ENCODE data around the gene DGCR6L. TPM values are rescaled to one million over a fixed set of nuclear protein-coding genes. Genes with fewer than 3 reads are reported as not detected.

DGCR6L gene
- total and polyA plus RNA-seq, 3 experiments from 2014 or later: 46.8 to 150 (median 48.4) TPM

- Histone ChIP-seq H3K27me3 (ENCODE audit: insufficient read depth, low read length, poor library complexity, severe bottlenecking) (no peaks in the 10 kb centered on the region), H3K9me3 (ENCODE audit: low read length) (no peaks in the 10 kb centered on the region), H3K27ac (ENCODE audit: low read depth, low read length) (no peak overlapping the region), H3K4me1 (ENCODE audit: insufficient read depth, low read length) (peaks cover 6% of the 10 kb centered on the region), H3K4me3 (ENCODE audit: low read length) (no peak overlapping the region), H3K36me3 (ENCODE audit: insufficient read depth, low read length) (no peaks in the 10 kb centered on the region)
- POLR2A ChIA-PET: no interaction called here
- no peak for DNase-seq
- Mint-ChIP-seq H3K4me3 (no peak overlapping the region), H3K27ac (no peak overlapping the region), H3K36me3 (no peaks in the 10 kb centered on the region), H3K4me1 (peaks cover 0 to 9% (median 2%) of the 10 kb centered on the region in 3 donors), H3K9me3 (no peaks in the 10 kb centered on the region), H3K27me3 (peaks cover 1 to 4% of the 10 kb centered on the region in 2 donors)
- CTCF ChIA-PET: interaction anchor here (1.3 kb wide), 1 partner anchor 14 kb away, joined by 3 read pairs; no protein-coding TSS in a partner anchor
These were observed 17.2 kb downstream of the DGCR6L start for GRCh38 chr22:20302438-20303228.

DNA sequence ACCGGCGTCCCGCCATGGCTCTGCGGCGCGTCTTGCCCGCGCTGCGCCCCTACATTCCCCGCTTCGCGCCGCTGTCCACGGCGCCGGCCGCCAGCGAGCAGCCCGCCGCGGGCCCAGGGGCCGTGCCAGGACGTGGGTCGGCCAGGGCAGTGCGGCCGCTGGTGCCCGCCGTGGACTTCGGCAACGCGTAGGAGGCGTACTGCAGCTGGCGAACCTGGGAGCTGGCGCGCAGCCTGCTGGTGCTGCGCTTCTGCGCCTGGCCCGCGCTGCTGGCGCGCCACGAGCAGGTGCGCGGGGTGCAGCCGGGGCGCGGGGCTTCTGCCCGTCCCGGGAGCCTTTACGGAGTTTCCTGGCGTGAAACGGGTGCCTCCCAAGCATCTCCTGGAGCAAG, 20.1 kb downstream of the DGCR6L start:
- no peaks in the 10 kb centered on the region for H3K9me3 ChIP-seq (ENCODE audit: low read length)
- no peaks in the 10 kb centered on the region for H3K36me3 ChIP-seq (ENCODE audit: insufficient read depth, low read length)
- H3K27ac ChIP-seq (ENCODE audit: low read depth, low read length): no peak overlapping the region
- Mint-ChIP-seq H3K27ac (peak overlapping the region in 1 of 8 donors; percentile 42), H3K4me1 (peaks cover 0 to 9% (median 6%) of the 10 kb centered on the region in 3 donors), H3K4me3 (peak overlapping the region in 6 of 7 donors; percentile 41 to 81 (median 68)), H3K36me3 (no peaks in the 10 kb centered on the region), H3K9me3 (no peaks in the 10 kb centered on the region), H3K27me3 (peaks cover 0 to 4% of the 10 kb centered on the region in 2 donors)
- peak overlapping the region; percentile 61 for H3K4me3 ChIP-seq (ENCODE audit: low read length)
- POLR2A ChIA-PET: interaction anchor here (0.5 kb wide), 1 partner anchor 603 kb away, joined by 5 read pairs; no protein-coding TSS in a partner anchor
- DNase-seq: no peak
- peaks cover 6% of the 10 kb centered on the region for H3K4me1 ChIP-seq (ENCODE audit: insufficient read depth, low read length)
- CTCF ChIA-PET: no interaction called here
- no peaks in the 10 kb centered on the region for H3K27me3 ChIP-seq (ENCODE audit: insufficient read depth, low read length, poor library complexity, severe bottlenecking)

DNA sequence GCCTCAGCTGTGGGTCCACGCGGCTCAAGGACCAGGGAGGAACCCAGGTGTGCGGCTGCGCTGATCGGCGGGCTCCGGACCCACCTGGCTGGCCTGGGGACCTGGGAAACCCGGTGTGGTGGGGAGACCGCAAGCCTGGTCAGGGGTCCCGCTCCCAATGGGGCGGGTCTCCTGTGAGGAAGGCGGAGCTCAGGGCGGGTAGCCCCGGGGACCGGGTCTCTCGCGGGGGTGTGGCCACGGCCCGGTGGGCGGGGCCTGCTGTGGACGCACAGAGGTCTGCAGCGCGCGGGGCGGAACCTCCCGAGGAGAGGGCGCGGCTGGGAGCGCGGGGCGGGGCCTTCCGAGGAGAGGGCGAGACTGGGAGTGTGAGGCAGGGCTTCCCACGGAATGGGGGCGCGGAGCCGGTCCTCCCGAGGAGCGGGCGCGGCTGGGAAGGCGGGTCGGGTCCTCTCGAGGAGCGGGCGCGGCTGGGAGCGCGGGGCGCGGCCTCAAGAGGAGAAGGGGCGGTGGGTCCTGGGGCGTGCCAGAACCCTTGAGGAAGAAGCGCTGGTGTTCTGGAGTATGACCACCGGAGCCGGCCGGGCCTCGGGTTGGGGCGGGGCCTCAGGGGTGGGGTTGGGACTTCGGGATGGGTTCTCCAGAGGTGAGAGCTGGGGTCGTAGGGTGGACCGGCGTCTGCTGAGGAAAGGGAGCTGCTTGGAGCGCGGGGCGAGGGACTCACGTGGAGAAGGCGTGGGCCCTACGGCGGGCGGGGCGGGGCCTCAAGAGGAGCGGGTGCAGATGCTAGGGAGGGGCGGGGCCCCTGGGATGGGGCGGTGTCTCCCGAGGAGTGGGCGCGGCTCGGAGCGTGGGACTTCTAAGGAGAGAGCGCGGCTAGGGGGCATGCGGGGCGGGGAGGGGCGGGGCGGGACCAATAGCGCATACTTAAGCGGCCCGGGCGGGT, 20.8 kb downstream of the DGCR6L start:
- Mint-ChIP-seq H3K4me3 (peak overlapping the region; percentile 80 to 88 (median 81)), H3K27me3 (peaks cover 0 to 4% of the 10 kb centered on the region in 2 donors), H3K36me3 (no peaks in the 10 kb centered on the region), H3K4me1 (peaks cover 0 to 9% (median 6%) of the 10 kb centered on the region in 3 donors), H3K27ac (peak overlapping the region in 5 of 8 donors; percentile 15 to 81 (median 63)), H3K9me3 (no peaks in the 10 kb centered on the region)
- H3K27me3 ChIP-seq (ENCODE audit: insufficient read depth, low read length, poor library complexity, severe bottlenecking): no peaks in the 10 kb centered on the region
- H3K4me1 ChIP-seq (ENCODE audit: insufficient read depth, low read length): peaks cover 6% of the 10 kb centered on the region
- CTCF ChIA-PET: no interaction called here
- H3K27ac ChIP-seq (ENCODE audit: low read depth, low read length): no peak overlapping the region
- H3K4me3 ChIP-seq (ENCODE audit: low read length): peak overlapping the region; percentile 63
- H3K36me3 ChIP-seq (ENCODE audit: insufficient read depth, low read length): no peaks in the 10 kb centered on the region
- no peaks in the 10 kb centered on the region for H3K9me3 ChIP-seq (ENCODE audit: low read length)
- DNase-seq: peak; percentile 78 to 91 (median 85)
- POLR2A ChIA-PET: interaction anchor here (0.6 kb wide), 1 partner anchor 95 kb away, joined by 3 read pairs; the partner anchor contains the start of gene ZNF74

DNA sequence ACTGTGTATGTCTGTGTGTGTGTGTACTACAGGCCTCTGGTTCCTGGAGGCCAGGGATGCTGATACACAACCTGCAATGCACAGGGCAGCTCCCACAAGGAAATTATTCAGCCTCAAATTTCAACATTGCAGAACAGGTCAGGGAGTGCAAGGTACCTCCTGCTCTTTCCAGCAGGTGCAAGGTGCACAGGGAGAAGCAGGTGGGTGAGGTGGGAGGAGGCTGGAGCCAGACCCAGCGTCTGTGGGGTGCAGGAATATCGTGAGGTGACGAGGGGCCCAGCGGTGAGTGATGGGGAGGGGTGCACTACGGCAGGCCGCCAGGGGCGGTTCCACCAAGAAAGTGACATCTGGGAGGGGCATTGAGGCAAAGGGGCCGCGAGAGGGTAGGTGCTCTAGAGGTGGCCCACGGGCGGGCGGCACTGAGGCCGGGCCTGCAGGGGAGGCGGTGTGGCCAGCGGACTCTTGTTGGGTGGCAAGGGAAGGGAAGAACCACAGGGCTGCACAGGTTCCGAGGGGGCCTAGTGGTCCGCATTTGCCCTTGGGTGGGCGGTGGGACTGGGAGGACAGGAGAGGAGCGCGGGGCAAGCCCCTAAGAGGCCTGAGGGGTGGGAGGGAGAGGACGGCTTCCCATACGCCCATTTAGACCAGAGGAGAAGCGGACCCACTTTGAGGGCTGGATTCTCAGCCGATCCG, 21.6 kb downstream of the DGCR6L start:
- no peaks in the 10 kb centered on the region for H3K9me3 ChIP-seq (ENCODE audit: low read length)
- peaks cover 0 to 9% (median 6%) of the 10 kb centered on the region in 3 donors for H3K4me1 Mint-ChIP-seq
- ChIA-PET POLR2A (no interaction called here), CTCF (no interaction called here)
- H3K36me3 Mint-ChIP-seq: no peaks in the 10 kb centered on the region
- no peak overlapping the region for H3K4me3 ChIP-seq (ENCODE audit: low read length)
- peak overlapping the region in 3 of 8 donors; percentile 23 to 56 (median 44) for H3K27ac Mint-ChIP-seq
- peak overlapping the region; percentile 73 to 83 (median 80) for H3K4me3 Mint-ChIP-seq
- H3K27me3 ChIP-seq (ENCODE audit: insufficient read depth, low read length, poor library complexity, severe bottlenecking): no peaks in the 10 kb centered on the region
- H3K9me3 Mint-ChIP-seq: no peaks in the 10 kb centered on the region
- peaks cover 6% of the 10 kb centered on the region for H3K4me1 ChIP-seq (ENCODE audit: insufficient read depth, low read length)
- no peak for DNase-seq
- H3K36me3 ChIP-seq (ENCODE audit: insufficient read depth, low read length): no peaks in the 10 kb centered on the region
- H3K27me3 Mint-ChIP-seq: peaks cover 0 to 4% of the 10 kb centered on the region in 2 donors
- H3K27ac ChIP-seq (ENCODE audit: low read depth, low read length): no peak overlapping the region

GRCh38 chr22:20297414-20298109, 22.3 kb downstream of the DGCR6L start:
- H3K9me3 Mint-ChIP-seq: no peaks in the 10 kb centered on the region
- Histone ChIP-seq H3K4me1 (ENCODE audit: insufficient read depth, low read length) (peaks cover 6% of the 10 kb centered on the region), H3K9me3 (ENCODE audit: low read length) (no peaks in the 10 kb centered on the region), H3K27ac (ENCODE audit: low read depth, low read length) (no peak overlapping the region), H3K4me3 (ENCODE audit: low read length) (no peak overlapping the region), H3K27me3 (ENCODE audit: insufficient read depth, low read length, poor library complexity, severe bottlenecking) (no peaks in the 10 kb centered on the region), H3K36me3 (ENCODE audit: insufficient read depth, low read length) (no peaks in the 10 kb centered on the region)
- ChIA-PET CTCF (no interaction called here), POLR2A (no interaction called here)
- no peaks in the 10 kb centered on the region for H3K36me3 Mint-ChIP-seq
- no peak for DNase-seq
- H3K27me3 Mint-ChIP-seq: peaks cover 0 to 2% of the 10 kb centered on the region in 2 donors
- H3K4me3 Mint-ChIP-seq: peak overlapping the region; percentile 73 to 83 (median 80)
- H3K27ac Mint-ChIP-seq: peak overlapping the region in 3 of 8 donors; percentile 43 to 56 (median 44)
- peaks cover 0 to 9% (median 6%) of the 10 kb centered on the region in 3 donors for H3K4me1 Mint-ChIP-seq

- H3K4me3 ChIP-seq (ENCODE audit: low read length): no peak overlapping the region
- POLR2A ChIA-PET: no interaction called here
- no peaks in the 10 kb centered on the region for H3K27me3 Mint-ChIP-seq
These were observed 23.3 kb downstream of the DGCR6L start for GRCh38 chr22:20296598-20296997.

More at GRCh38 chr22:20296598-20296997, 23.3 kb downstream of the DGCR6L start:
- H3K27me3 ChIP-seq (ENCODE audit: insufficient read depth, low read length, poor library complexity, severe bottlenecking): peaks cover 3% of the 10 kb centered on the region
- no peaks in the 10 kb centered on the region for H3K9me3 ChIP-seq (ENCODE audit: low read length)
- H3K4me1 ChIP-seq (ENCODE audit: insufficient read depth, low read length): peaks cover 6% of the 10 kb centered on the region
- Mint-ChIP-seq H3K9me3 (no peaks in the 10 kb centered on the region), H3K4me1 (peaks cover 0 to 9% (median 6%) of the 10 kb centered on the region in 3 donors), H3K27ac (peak overlapping the region in 3 of 8 donors; percentile 4 to 48 (median 17)), H3K4me3 (peak overlapping the region in 3 of 7 donors; percentile 6 to 76 (median 27)), H3K36me3 (no peaks in the 10 kb centered on the region)
- H3K27ac ChIP-seq (ENCODE audit: low read depth, low read length): no peak overlapping the region
- no peaks in the 10 kb centered on the region for H3K36me3 ChIP-seq (ENCODE audit: insufficient read depth, low read length)
- no peak for DNase-seq
- CTCF ChIA-PET: interaction anchor here (1.8 to 2.5 kb wide), 2 partner anchors 23 to 140 kb away, joined by 5 to 7 read pairs; partner anchors contain the start of gene DGCR6L
